ENCODE measurements around the gene RPS6KB1. TPM values are rescaled to one million over a fixed set of nuclear protein-coding genes. Genes with fewer than 3 reads are reported as not detected.
A peak's percentile ranks its signal among the peaks of the same experiment; 100 is the strongest.
"Not testable (repeated sequence)": the region's sequence is repeated elsewhere in the genome, so short reads cannot be mapped to it uniquely, and the experiment has no call there.

RPS6KB1 gene
- total RNA-seq, 1 experiment from 2014 or later: 14.0 TPM

GRCh38 chr17:59856859-59857794 is 35.8 kb upstream of the RPS6KB1 start:
- H3K36me3 ChIP-seq (replicated peaks; ENCODE audit: control insufficient read depth, insufficient read depth, low read length): no peaks in the 10 kb centered on the region
- DNase-seq: peak; percentile 44
- no peak overlapping the region for H3K4me3 ChIP-seq (ENCODE audit: insufficient read depth, low read depth, low read length)
- no peaks in the 10 kb centered on the region for H3K27me3 ChIP-seq (ENCODE audit: control insufficient read depth, insufficient read depth, low read length)

GRCh38 chr17:59858167-59858816 is 34.6 kb upstream of the RPS6KB1 start:
- H3K27me3 ChIP-seq (ENCODE audit: control insufficient read depth, insufficient read depth, low read length): no peaks in the 10 kb centered on the region
- no peak overlapping the region for H3K4me3 ChIP-seq (ENCODE audit: insufficient read depth, low read depth, low read length)
- no peak for DNase-seq
- H3K36me3 ChIP-seq (replicated peaks; ENCODE audit: control insufficient read depth, insufficient read depth, low read length): no peaks in the 10 kb centered on the region; the same call in 1 of the 2 replicates

- H3K36me3 ChIP-seq (replicated peaks; ENCODE audit: control insufficient read depth, insufficient read depth, low read length): no peaks in the 10 kb centered on the region; the same call in 1 of the 2 replicates
- no peak overlapping the region for H3K4me3 ChIP-seq (ENCODE audit: insufficient read depth, low read depth, low read length)
- no peak for DNase-seq
- no peaks in the 10 kb centered on the region for H3K27me3 ChIP-seq (ENCODE audit: control insufficient read depth, insufficient read depth, low read length)
Measured at GRCh38 chr17:59858932-59859331, 34.0 kb upstream of the RPS6KB1 start.

GRCh38 chr17:59859444-59860025 is 33.4 kb upstream of the RPS6KB1 start:
- Histone ChIP-seq H3K27me3 (ENCODE audit: control insufficient read depth, insufficient read depth, low read length) (no peaks in the 10 kb centered on the region), H3K4me3 (ENCODE audit: insufficient read depth, low read depth, low read length) (no peak overlapping the region), H3K36me3 (replicated peaks; ENCODE audit: control insufficient read depth, insufficient read depth, low read length) (no peaks in the 10 kb centered on the region; the same call in 1 of the 2 replicates)
- DNase-seq: no peak

GRCh38 chr17:59863616-59864015 is 29.3 kb upstream of the RPS6KB1 start:
- no peak for DNase-seq
- Histone ChIP-seq H3K27me3 (ENCODE audit: control insufficient read depth, insufficient read depth, low read length) (no peaks in the 10 kb centered on the region), H3K4me3 (ENCODE audit: insufficient read depth, low read depth, low read length) (no peak overlapping the region), H3K36me3 (replicated peaks; ENCODE audit: control insufficient read depth, insufficient read depth, low read length) (no peaks in the 10 kb centered on the region; the same call in 1 of the 2 replicates)

- H3K4me3 ChIP-seq (ENCODE audit: insufficient read depth, low read depth, low read length): no peak overlapping the region
- no peak for DNase-seq
- H3K27me3 ChIP-seq (ENCODE audit: control insufficient read depth, insufficient read depth, low read length): no peaks in the 10 kb centered on the region
- peaks cover 2% of the 10 kb centered on the region; the same call in 1 of the 2 replicates for H3K36me3 ChIP-seq (replicated peaks; ENCODE audit: control insufficient read depth, insufficient read depth, low read length)
Measured at GRCh38 chr17:59869941-59870218, 23.0 kb upstream of the RPS6KB1 start.

- DNase-seq: no peak
- Histone ChIP-seq H3K4me3 (ENCODE audit: insufficient read depth, low read depth, low read length) (no peak overlapping the region), H3K36me3 (replicated peaks; ENCODE audit: control insufficient read depth, insufficient read depth, low read length) (peaks cover 2% of the 10 kb centered on the region; the same call in 1 of the 2 replicates), H3K27me3 (ENCODE audit: control insufficient read depth, insufficient read depth, low read length) (no peaks in the 10 kb centered on the region)
Measured at GRCh38 chr17:59870482-59870881, 22.4 kb upstream of the RPS6KB1 start.

- H3K4me3 ChIP-seq (ENCODE audit: insufficient read depth, low read depth, low read length): no peak overlapping the region
- peaks cover 5% of the 10 kb centered on the region for H3K36me3 ChIP-seq (replicated peaks; ENCODE audit: control insufficient read depth, insufficient read depth, low read length)
Measured at GRCh38 chr17:59872351-59872750, 20.6 kb upstream of the RPS6KB1 start.

GRCh38 chr17:59873414-59873813 is 19.5 kb upstream of the RPS6KB1 start:
- H3K36me3 ChIP-seq (replicated peaks; ENCODE audit: control insufficient read depth, insufficient read depth, low read length); DNase-seq; H3K27me3 ChIP-seq (ENCODE audit: control insufficient read depth, insufficient read depth, low read length); H3K4me3 ChIP-seq (ENCODE audit: insufficient read depth, low read depth, low read length): not testable (repeated sequence)

More at GRCh38 chr17:59872351-59872750, 20.6 kb upstream of the RPS6KB1 start:
- no peak for DNase-seq
- H3K27me3 ChIP-seq (ENCODE audit: control insufficient read depth, insufficient read depth, low read length): no peaks in the 10 kb centered on the region

- Histone ChIP-seq H3K27me3 (ENCODE audit: control insufficient read depth, insufficient read depth, low read length) (no peaks in the 10 kb centered on the region), H3K4me3 (ENCODE audit: insufficient read depth, low read depth, low read length) (no peak overlapping the region), H3K36me3 (replicated peaks; ENCODE audit: control insufficient read depth, insufficient read depth, low read length) (peaks cover 8% of the 10 kb centered on the region)
- no peak for DNase-seq
Measured at GRCh38 chr17:59874376-59874775, 18.5 kb upstream of the RPS6KB1 start.

GRCh38 chr17:59876107-59876506 is 16.8 kb upstream of the RPS6KB1 start:
- H3K27me3 ChIP-seq (ENCODE audit: control insufficient read depth, insufficient read depth, low read length): no peaks in the 10 kb centered on the region
- H3K36me3 ChIP-seq (replicated peaks; ENCODE audit: control insufficient read depth, insufficient read depth, low read length): peaks cover 8% of the 10 kb centered on the region
- DNase-seq: no peak
- no peak overlapping the region for H3K4me3 ChIP-seq (ENCODE audit: insufficient read depth, low read depth, low read length)

GRCh38 chr17:59877965-59878364 is 15.0 kb upstream of the RPS6KB1 start:
- DNase-seq: no peak
- H3K27me3 ChIP-seq (ENCODE audit: control insufficient read depth, insufficient read depth, low read length): no peaks in the 10 kb centered on the region

GRCh38 chr17:59878624-59879023 is 14.3 kb upstream of the RPS6KB1 start:
- H3K27me3 ChIP-seq (ENCODE audit: control insufficient read depth, insufficient read depth, low read length): no peaks in the 10 kb centered on the region
- no peak overlapping the region for H3K4me3 ChIP-seq (ENCODE audit: insufficient read depth, low read depth, low read length)
- DNase-seq: no peak
- H3K36me3 ChIP-seq (replicated peaks; ENCODE audit: control insufficient read depth, insufficient read depth, low read length): peaks cover 8% of the 10 kb centered on the region

More at GRCh38 chr17:59877965-59878364, 15.0 kb upstream of the RPS6KB1 start:
- no peak overlapping the region for H3K4me3 ChIP-seq (ENCODE audit: insufficient read depth, low read depth, low read length)
- peaks cover 8% of the 10 kb centered on the region for H3K36me3 ChIP-seq (replicated peaks; ENCODE audit: control insufficient read depth, insufficient read depth, low read length)

- no peak for DNase-seq
- peaks cover 4% of the 10 kb centered on the region; the same call in 1 of the 2 replicates for H3K36me3 ChIP-seq (replicated peaks; ENCODE audit: control insufficient read depth, insufficient read depth, low read length)
- no peaks in the 10 kb centered on the region for H3K27me3 ChIP-seq (ENCODE audit: control insufficient read depth, insufficient read depth, low read length)
- no peak overlapping the region for H3K4me3 ChIP-seq (ENCODE audit: insufficient read depth, low read depth, low read length)
Measured at GRCh38 chr17:59884861-59885260, 8.1 kb upstream of the RPS6KB1 start.
